Germinal center (tissue), 1 donor: Measurements from ENCODE around the gene KRT35.

Experiments used
- DNase-seq: peaks from one replicate; pipeline ENCODE4 v3.0.0; 2012; ENCODE audit warnings: mixed read lengths, low spot score

Gene KRT35

GRCh38 chr17:41511716-41512115 lies 30.8 kb upstream of the KRT35 start:
- no peak for DNase-seq

GRCh38 chr17:41511116-41511515 lies 30.2 kb upstream of the KRT35 start:
- no peak for DNase-seq

GRCh38 chr17:41510251-41511065 lies 29.5 kb upstream of the KRT35 start:
- DNase-seq, result no peak

GRCh38 chr17:41507315-41507880 lies 26.4 kb upstream of the KRT35 start:
- no peak for DNase-seq

- peak; percentile 34 for DNase-seq
Observed at GRCh38 chr17:41505809-41506767, 25.1 kb upstream of the KRT35 start.

- no peak for DNase-seq
Observed at GRCh38 chr17:41505007-41505808, 24.3 kb upstream of the KRT35 start, which contains the start of gene KRT13. KRT13 (minus strand) TSS chr17:41505612; CDS start chr17:41505550, 62 bp downstream.

GRCh38 chr17:41504246-41504977 lies 23.5 kb upstream of the KRT35 start:
- no peak for DNase-seq

- DNase-seq, result no peak
Observed at GRCh38 chr17:41503202-41503601, 22.3 kb upstream of the KRT35 start.

GRCh38 chr17:41500131-41500911 lies 19.4 kb upstream of the KRT35 start:
- no peak for DNase-seq

GRCh38 chr17:41499714-41500113 lies 18.8 kb upstream of the KRT35 start:
- no peak for DNase-seq

GRCh38 chr17:41498276-41498675 lies 17.3 kb upstream of the KRT35 start:
- no peak for DNase-seq

GRCh38 chr17:41496803-41497484 lies 16.0 kb upstream of the KRT35 start:
- peak; percentile 84 for DNase-seq

- DNase-seq, result no peak
Observed at GRCh38 chr17:41494524-41494923, 13.6 kb upstream of the KRT35 start.

GRCh38 chr17:41492771-41493170 lies 11.8 kb upstream of the KRT35 start:
- DNase-seq, result no peak

GRCh38 chr17:41492351-41492750 lies 11.4 kb upstream of the KRT35 start:
- DNase-seq, result no peak

GRCh38 chr17:41491476-41491875 lies 10.5 kb upstream of the KRT35 start:
- no peak for DNase-seq

GRCh38 chr17:41490000-41490990 lies 9.3 kb upstream of the KRT35 start:
- DNase-seq, result no peak

- no peak for DNase-seq
Observed at GRCh38 chr17:41489531-41489930, 8.6 kb upstream of the KRT35 start, which contains the start of gene KRT36. KRT36 (minus strand) TSS chr17:41489910; CDS start chr17:41489864, 46 bp downstream.
